Measurements from ENCODE around the gene CDKL4.
"Not testable (repeated sequence)": the region's sequence is repeated elsewhere in the genome, so short reads cannot be mapped to it uniquely, and the experiment has no call there.

The CDKL4 gene

DNA sequence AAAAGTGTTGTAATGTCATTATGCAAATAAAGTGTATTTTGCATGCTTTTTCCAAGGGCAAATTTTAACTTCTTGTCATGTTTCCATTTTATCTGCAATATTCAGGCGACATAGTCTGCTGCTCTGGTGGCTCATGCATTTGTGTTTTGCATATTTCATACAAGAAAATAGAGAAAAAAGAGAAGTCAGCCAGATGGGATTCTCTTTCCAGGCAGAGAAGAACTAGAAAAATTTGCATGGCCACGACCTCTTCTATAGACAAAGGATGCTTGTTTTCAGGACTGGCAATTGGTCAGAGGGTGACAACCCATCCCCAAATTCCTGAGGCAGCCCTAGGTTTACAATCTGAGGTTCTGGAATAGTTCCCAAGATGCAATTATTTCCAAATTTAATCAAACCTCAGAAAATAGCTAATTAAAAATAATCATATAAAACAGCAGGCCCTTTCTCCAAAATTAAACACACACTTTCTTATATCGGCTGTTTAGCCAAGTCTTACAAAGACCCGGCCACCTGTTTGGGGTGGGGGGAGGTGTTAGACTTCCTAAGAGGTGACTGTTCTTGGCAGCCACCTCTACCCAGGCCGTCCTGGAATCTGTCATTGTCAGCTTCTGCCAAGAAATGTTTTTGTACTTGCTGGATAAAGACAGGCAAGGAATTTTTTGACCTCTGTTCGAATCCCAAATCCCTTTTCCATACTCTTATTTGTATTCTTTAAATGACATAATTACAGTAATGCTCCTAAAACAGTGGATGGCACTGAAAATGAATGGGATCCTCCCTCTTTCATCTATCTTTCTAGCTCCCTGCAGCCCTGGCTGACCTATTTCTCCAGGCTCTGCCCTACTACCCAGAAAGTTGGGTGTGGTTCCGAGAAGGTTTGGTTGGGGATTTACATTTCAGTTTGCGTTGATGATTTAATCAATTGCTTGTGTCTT is 102.2 kb downstream of the CDKL4 start:
- DNase-seq (ENCODE audit: low spot score) = no peak

DNA sequence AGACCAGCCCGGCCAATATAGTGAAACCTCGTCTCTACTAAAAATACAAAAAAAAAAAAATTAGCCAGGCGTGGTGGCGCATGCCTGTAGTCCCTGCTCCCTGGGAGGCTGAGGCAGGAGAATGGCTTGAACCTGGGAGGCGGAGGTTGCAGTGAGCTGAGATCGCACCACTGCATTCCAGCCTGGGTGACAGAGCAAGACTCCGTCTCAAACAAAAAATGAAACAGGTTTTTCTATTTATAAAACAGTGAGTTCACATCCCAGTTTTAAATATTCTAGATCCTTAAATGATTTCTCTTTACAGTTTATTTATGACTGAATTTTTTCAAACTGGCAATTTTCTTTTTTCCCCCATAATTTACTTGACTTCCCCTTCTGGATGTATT is 102.8 kb downstream of the CDKL4 start:
- not testable (repeated sequence) for DNase-seq (ENCODE audit: low spot score)

DNA sequence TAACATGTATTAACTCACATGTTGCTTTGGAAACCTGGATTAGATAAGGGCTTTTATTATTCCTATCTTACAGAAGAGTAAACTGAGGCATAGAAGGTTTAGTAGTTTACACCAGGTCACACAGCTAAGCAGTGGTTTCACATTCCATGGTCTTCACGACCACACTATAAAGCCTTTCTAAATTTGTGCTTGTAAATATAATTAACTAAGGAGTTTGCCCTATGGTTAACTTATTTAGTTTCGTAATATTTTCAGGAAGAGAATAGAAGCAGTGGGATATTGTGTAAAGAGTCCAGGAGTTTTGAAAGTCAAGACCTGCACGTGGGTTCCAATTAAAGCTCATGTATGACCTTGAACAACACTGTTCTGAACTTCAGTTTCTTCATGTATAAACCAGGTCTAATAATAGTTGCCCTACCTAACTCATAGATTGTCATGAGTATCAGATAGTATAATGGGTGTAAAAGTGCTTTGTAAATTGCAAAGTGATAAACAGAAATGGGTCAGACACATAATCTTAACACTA is 103.4 kb downstream of the CDKL4 start:
- DNase-seq (ENCODE audit: low spot score) = no peak

DNA sequence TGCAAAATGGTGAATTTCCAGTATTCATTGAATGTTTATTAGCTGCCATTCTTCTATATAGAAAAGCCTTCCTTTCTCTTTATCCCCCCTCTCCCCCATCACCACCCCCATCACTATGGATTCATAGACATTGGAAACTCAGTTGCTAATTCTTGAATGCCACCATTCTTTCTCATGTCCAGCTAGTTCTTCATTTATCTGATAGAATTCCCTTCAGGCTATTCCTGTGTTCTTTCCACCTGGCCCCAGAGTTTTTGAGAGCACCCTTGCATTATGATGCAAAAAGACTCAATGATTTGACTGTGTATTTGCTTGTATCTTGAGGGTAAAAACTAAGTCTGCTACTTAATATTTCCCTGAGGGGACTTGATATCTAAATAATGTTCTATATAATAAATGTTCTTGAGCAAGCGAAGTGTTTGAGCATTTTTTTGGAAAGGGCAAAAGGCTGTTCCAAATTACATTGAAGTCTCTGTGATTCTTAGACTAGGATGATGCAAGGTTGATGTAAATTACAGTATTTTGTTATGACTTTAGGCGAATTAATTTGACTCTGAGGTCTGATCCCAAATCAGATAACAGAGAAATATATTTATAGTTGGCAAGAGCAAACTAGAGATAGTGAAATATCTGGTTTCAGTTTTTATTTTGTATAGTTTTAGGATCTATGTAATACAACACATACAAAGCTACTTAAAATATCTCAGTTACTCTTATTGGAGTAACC is 104.1 kb downstream of the CDKL4 start:
- DNase-seq (ENCODE audit: low spot score) = no peak

DNA sequence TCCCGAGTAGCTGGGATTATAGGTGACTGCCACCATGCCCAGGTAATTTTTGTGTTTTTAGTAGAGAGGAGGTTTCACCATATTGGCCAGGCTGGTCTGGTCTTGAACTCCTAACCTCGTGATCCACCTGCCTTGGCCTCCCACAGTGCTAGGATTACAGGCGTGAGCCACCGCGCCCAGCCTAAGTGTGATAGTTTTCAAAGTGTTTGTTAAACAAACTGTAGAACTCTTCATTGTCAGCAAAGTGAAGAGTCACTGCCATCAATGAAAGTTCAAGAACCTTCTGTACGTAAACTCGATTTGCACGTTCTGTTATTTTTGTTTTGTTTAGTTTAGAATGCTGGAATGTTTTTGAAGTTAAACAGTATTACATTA is 104.9 kb downstream of the CDKL4 start:
- DNase-seq (ENCODE audit: low spot score) = no peak

DNA sequence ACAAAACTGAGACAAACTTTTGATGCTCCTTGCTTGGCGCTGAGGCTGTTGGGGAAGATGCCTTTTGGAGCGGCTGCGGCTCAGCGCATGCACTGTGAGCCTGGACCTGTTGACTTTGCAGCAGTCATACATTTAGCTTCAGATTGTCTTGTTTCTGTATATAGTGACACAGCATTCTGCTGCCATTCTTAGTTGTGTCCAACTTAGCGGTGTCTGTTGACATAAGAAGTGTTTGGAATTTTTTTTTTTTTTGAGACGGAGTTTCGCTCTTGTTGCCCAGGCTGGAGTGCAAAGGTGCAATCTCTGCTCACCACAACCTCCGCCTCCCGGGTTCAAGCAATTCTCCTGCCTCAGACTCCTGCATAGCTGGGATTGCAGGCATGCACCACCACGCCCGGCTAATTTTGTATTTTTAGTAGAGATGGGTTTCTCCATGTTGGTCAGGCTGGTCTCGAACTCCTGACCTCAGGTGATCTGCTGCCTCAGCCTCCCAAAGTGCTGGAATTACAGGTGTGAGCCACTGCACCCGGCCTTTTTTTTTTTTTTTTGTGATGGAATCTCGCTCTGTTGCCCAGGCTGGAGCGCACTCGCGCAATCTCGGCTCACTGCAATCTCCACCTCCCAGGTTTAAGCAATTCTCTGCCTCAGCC is 105.5 kb downstream of the CDKL4 start:
- not testable (repeated sequence) for DNase-seq (ENCODE audit: low spot score)

DNA sequence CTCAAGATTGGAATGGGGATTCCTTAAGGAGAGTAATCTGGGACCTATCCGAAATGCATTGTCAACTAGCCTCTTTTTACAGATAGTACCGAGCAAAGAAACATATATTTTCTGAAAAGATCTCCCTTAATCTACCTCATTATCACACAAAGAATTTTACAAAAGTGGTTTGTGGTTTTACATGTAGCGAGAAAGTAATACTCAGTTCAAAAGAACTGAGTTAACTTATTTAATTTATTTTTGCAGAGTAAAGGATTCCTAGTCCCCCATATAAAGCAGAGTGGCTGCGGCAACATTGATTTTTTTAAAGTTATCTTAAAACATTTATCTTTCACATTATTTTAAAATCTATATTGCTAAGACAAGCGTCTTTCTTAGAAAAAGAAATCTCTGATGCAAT is 107.0 kb downstream of the CDKL4 start:
- no peak for DNase-seq (ENCODE audit: low spot score)

DNA sequence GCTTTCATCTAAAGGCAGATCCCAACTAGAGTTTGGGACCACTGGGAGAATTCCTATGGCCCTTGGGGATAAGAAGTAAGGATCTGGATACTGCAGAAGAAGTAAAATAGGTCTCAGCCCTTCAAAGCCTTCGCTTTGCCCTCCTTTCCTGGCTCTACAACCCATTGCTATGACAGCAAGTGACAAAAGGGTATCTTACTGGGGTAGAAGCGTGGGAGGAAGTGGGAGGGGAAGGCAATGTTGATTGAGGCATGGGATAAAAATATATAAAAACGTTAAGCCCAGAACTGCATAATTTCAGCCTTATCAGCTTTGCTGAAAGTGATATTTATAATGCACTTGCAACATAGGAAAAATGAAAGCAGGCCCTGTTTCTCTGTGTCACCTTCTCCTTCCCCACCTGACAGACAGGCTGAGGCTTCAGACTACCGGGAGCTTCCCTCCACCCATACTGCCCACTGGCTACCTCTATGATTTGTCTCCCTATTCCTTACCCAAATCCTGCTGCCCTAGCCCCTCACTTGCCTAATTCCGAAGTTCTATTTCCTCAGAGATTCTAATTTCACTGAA is 108.0 kb downstream of the CDKL4 start:
- no peak for DNase-seq (ENCODE audit: low spot score)

DNA sequence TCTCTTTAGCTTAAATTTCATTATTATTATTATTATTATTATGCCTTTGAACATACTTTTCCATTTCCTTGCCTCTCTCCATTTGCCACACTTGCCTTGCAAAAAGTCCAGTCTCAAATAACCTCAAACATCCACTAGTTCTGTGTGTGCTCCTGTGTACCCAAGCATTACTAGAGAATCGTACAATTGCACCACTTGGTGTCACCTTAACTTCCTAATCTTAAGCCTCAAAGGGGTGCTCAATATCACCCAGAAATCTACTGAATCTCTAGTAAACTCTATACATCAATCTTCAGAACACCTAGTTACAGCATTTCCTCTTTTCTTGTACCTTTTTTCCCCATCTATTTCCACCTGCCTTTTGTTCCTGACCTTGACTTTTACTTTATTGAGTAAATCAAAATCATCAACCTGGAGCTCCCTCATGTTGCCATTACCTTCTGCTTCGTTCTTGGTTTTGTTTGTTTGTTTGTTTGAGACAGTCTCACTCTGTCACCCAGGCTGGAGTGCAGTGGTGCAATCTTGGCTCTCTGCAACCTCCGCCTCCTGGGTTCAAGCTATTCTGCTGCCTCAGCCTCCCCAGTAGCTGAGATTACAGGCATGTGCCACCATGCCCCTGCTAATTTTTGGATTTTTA is 110.4 kb downstream of the CDKL4 start:
- no peak for DNase-seq (ENCODE audit: low spot score)

DNA sequence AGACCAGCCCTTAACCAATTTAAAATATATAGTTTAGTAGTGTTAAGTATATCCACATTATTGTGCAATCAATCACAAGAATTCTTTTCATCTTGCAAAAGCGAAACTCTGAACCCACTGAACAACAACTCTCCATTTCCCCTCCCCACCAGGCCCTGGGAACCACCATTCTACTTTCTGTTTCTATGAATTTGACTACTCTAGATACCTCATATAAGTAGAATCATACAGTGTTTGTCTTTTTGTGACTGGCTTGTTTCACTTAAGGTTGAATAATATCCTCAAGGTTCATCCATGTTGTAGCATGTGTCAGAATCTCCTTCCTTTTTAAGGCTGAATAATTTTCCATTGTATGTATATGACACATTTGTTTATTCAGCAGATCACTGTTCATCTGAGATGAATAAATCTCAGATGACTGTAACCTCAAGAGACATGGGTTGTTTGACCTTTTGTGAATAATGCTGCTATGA is 114.8 kb downstream of the CDKL4 start:
- DNase-seq (ENCODE audit: low spot score) = no peak

DNA sequence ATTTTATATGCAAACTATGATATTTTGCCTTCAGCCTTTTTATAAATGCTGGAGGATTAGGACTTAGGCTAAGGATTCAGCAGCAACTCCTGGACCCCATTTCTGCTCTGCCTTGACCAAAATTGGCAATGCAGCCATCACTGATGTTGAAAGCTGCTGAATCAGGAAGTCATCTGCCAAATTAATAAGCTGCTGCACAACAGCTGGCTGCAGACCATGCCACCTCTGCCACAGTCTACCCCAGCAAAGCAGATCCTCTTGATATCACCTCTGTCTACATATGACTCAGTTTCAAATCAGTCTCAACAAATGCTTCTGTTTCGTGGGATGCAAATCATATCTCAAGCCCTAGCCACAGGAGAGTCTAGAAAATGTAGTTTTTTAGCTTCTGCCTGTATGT is 115.8 kb downstream of the CDKL4 start:
- no peak for DNase-seq (ENCODE audit: low spot score)
